Trophoblast cell (in vitro differentiated cells and primary cell): Measurements from ENCODE around the gene SH2B3.

Source experiments
- DNase-seq, 2 donors: peaks; one replicate each; pipeline ENCODE4 v3.0.0-alpha.2; 2016
- H2AFZ ChIP-seq: 2 replicates; pipeline ENCODE4 v1.6.1; 2013; ENCODE audit warnings: low read length, moderate library complexity, mild to moderate bottlenecking; ENCODE audit not compliant: insufficient read depth, poor library complexity
- H2AK5ac ChIP-seq: 2 replicates; pipeline ENCODE4 v1.6.1; 2013; ENCODE audit warnings: mild to moderate bottlenecking, low read length
- H2BK120ac ChIP-seq: 2 replicates; pipeline ENCODE4 v1.6.1; 2013; ENCODE audit warnings: low read length, mild to moderate bottlenecking, moderate library complexity; ENCODE audit not compliant: insufficient read depth, poor library complexity
- H2BK12ac ChIP-seq: 2 replicates; pipeline ENCODE4 v1.6.1; 2013; ENCODE audit warnings: mild to moderate bottlenecking, low read length, moderate library complexity
- H2BK5ac ChIP-seq: 2 replicates; pipeline ENCODE4 v1.6.1; 2013; ENCODE audit warnings: low read length, low read depth, moderate library complexity, mild to moderate bottlenecking; ENCODE audit not compliant: poor library complexity
- H3K14ac ChIP-seq: 2 replicates; pipeline ENCODE4 v1.6.1; 2013; ENCODE audit warnings: mild to moderate bottlenecking, low read length
- H3K18ac ChIP-seq: 2 replicates; pipeline ENCODE4 v1.6.1; 2013; ENCODE audit warnings: mild to moderate bottlenecking, low read length
- H3K23ac ChIP-seq: 2 replicates; pipeline ENCODE4 v1.6.1; 2013; ENCODE audit warnings: low read length
- H3K27ac ChIP-seq: 2 replicates; pipeline ENCODE4 v1.5.1; 2013; ENCODE audit warnings: low read depth, mild to moderate bottlenecking, inconsistent platforms, low read length, moderate library complexity
- H3K27me3 ChIP-seq: 2 replicates; pipeline ENCODE4 v1.6.1; 2013; ENCODE audit warnings: inconsistent platforms, mild to moderate bottlenecking, low read length, moderate library complexity; ENCODE audit not compliant: insufficient read depth
- H3K36me3 ChIP-seq, 2 experiments: 1 replicate in 1 of 2; 2 replicates in 1 of 2; pipeline ENCODE4 v1.6.1; 2013; ENCODE audit warnings: low read length in 2 of 2, mild to moderate bottlenecking in 2 of 2, moderate library complexity in 1 of 2; ENCODE audit not compliant: insufficient read depth in 2 of 2, control insufficient read depth in 1 of 2
- H3K4ac ChIP-seq: 2 replicates; pipeline ENCODE4 v1.6.1; 2013; ENCODE audit warnings: low read depth, mild to moderate bottlenecking, low read length, moderate library complexity
- H3K4me1 ChIP-seq, 2 experiments: 1 replicate in 1 of 2; 2 replicates in 1 of 2; pipeline ENCODE4 v1.6.1; 2013; ENCODE audit warnings: low read length in 2 of 2, mild to moderate bottlenecking in 2 of 2, moderate library complexity in 1 of 2; ENCODE audit not compliant: insufficient read depth in 2 of 2, control insufficient read depth in 1 of 2
- H3K4me2 ChIP-seq: 2 replicates; pipeline ENCODE4 v1.6.1; 2013; ENCODE audit warnings: inconsistent platforms, mild to moderate bottlenecking, low read length, moderate library complexity
- H3K4me3 ChIP-seq: 2 replicates; pipeline ENCODE4 v1.5.1; 2013; ENCODE audit warnings: mild to moderate bottlenecking, low read depth, low read length, inconsistent platforms
- H3K79me1 ChIP-seq: one replicate; pipeline ENCODE4 v1.6.1; 2013; ENCODE audit warnings: low read length
- H3K79me2 ChIP-seq: 2 replicates; pipeline ENCODE4 v1.6.1; 2013; ENCODE audit warnings: low read length, mild to moderate bottlenecking; ENCODE audit not compliant: control insufficient read depth, insufficient read depth, poor library complexity
- H3K9ac ChIP-seq: 2 replicates; pipeline ENCODE4 v1.6.1; 2013; ENCODE audit warnings: mild to moderate bottlenecking, low read length
- H3K9me3 ChIP-seq: 2 replicates; pipeline ENCODE4 v1.6.1; 2013; ENCODE audit warnings: low read depth, mild to moderate bottlenecking, control low read depth, inconsistent platforms, low read length; ENCODE audit not compliant: insufficient read depth
- H4K12ac ChIP-seq: 2 replicates; pipeline ENCODE4 v1.6.1; 2013; ENCODE audit warnings: low read depth, mild to moderate bottlenecking, low read length, moderate library complexity
- H4K8ac ChIP-seq: 2 replicates; pipeline ENCODE4 v1.6.1; 2013; ENCODE audit warnings: low read depth, mild to moderate bottlenecking, low read length, moderate library complexity
- H4K91ac ChIP-seq: one replicate; pipeline ENCODE4 v1.6.1; 2013; ENCODE audit warnings: low read depth, mild to moderate bottlenecking, low read length, moderate library complexity
- WGBS: extraction: QIAGEN DNeasy Blood & Tissue Kit; methylation state at CpG from one replicate; pipeline ENCODE4 v1.1.7; 2013; ENCODE audit warnings: missing lambda C conversion rate; ENCODE audit not compliant: insufficient read length, insufficient coverage; ENCODE audit errors: extremely low coverage; 5-methylcytosine and 5-hydroxymethylcytosine counted together

SH2B3 gene

GRCh38 chr12:111379942-111380554 is 25.7 kb upstream of the SH2B3 start:
- Histone ChIP-seq H2BK5ac (no peak overlapping the region), H3K4me2 (no peak overlapping the region), H3K27me3 (peaks cover 4% of the 10 kb centered on the region), H3K9ac (no peak overlapping the region), H3K14ac (no peak overlapping the region), H3K4ac (no peak overlapping the region), H4K8ac (no peak overlapping the region), H3K79me1 (no peaks in the 10 kb centered on the region), H3K79me2 (no peaks in the 10 kb centered on the region), H3K9me3 (peaks cover 4% of the 10 kb centered on the region), H4K12ac (no peak overlapping the region), H2AFZ (no peak overlapping the region), H2BK120ac (no peak overlapping the region), H2AK5ac (no peak overlapping the region), H3K4me3 (no peak overlapping the region), H3K23ac (no peak overlapping the region), H3K27ac (no peak overlapping the region), H3K4me1 (no peaks in the 10 kb centered on the region), H4K91ac (no peak overlapping the region), H2BK12ac (no peak overlapping the region), H3K36me3 (no peaks in the 10 kb centered on the region), H3K18ac (no peak overlapping the region)
- DNase-seq: no peak
- WGBS: no CpG with 5 or more reads among the region's 6 CpGs

GRCh38 chr12:111384596-111384995 is 21.1 kb upstream of the SH2B3 start:
- H3K23ac ChIP-seq: no peak overlapping the region
- H3K4me2 ChIP-seq: no peak overlapping the region
- H2BK120ac ChIP-seq: no peak overlapping the region
- no peak overlapping the region for H3K4ac ChIP-seq
- H2BK5ac ChIP-seq: no peak overlapping the region
- no peak overlapping the region for H2AK5ac ChIP-seq
- no peaks in the 10 kb centered on the region for H3K4me1 ChIP-seq
- no peak overlapping the region for H3K27ac ChIP-seq
- H3K4me3 ChIP-seq: no peak overlapping the region
- no peak overlapping the region for H3K18ac ChIP-seq
- no peaks in the 10 kb centered on the region for H3K79me1 ChIP-seq
- H4K8ac ChIP-seq: no peak overlapping the region
- WGBS: no CpG with 5 or more reads among the region's 5 CpGs
- H3K9me3 ChIP-seq: peaks cover 4% of the 10 kb centered on the region
- no peak overlapping the region for H3K14ac ChIP-seq
- H3K79me2 ChIP-seq: no peaks in the 10 kb centered on the region
- H2BK12ac ChIP-seq: no peak overlapping the region
- DNase-seq: no peak
- H4K91ac ChIP-seq: no peak overlapping the region
- H3K9ac ChIP-seq: no peak overlapping the region
- peaks cover 4% of the 10 kb centered on the region for H3K27me3 ChIP-seq
- no peaks in the 10 kb centered on the region for H3K36me3 ChIP-seq
- H2AFZ ChIP-seq: no peak overlapping the region
- H4K12ac ChIP-seq: no peak overlapping the region

- Histone ChIP-seq H2AK5ac (no peak overlapping the region), H3K4me1 (no peaks in the 10 kb centered on the region), H3K9ac (no peak overlapping the region), H4K8ac (no peak overlapping the region), H3K79me2 (no peaks in the 10 kb centered on the region), H2AFZ (no peak overlapping the region), H2BK12ac (no peak overlapping the region), H2BK120ac (no peak overlapping the region), H3K9me3 (no peaks in the 10 kb centered on the region), H3K4ac (no peak overlapping the region), H2BK5ac (no peak overlapping the region), H3K23ac (no peak overlapping the region), H3K27ac (no peak overlapping the region), H4K91ac (no peak overlapping the region), H3K79me1 (no peaks in the 10 kb centered on the region), H3K27me3 (no peaks in the 10 kb centered on the region), H3K18ac (no peak overlapping the region), H3K14ac (no peak overlapping the region), H3K4me2 (no peak overlapping the region), H3K36me3 (no peaks in the 10 kb centered on the region), H3K4me3 (no peak overlapping the region), H4K12ac (no peak overlapping the region)
- no CpG with 5 or more reads among the region's 3 CpGs for WGBS
- DNase-seq: no peak
Measured at GRCh38 chr12:111386885-111387284, 18.8 kb upstream of the SH2B3 start.

GRCh38 chr12:111387747-111388323 is 17.9 kb upstream of the SH2B3 start:
- H3K4me1 ChIP-seq: no peaks in the 10 kb centered on the region
- H3K9me3 ChIP-seq: no peaks in the 10 kb centered on the region
- H3K79me2 ChIP-seq: no peaks in the 10 kb centered on the region

More at GRCh38 chr12:111387747-111388323, 17.9 kb upstream of the SH2B3 start:
- Histone ChIP-seq H2BK12ac (no peak overlapping the region), H3K23ac (peak overlapping the region; percentile 6), H2AK5ac (no peak overlapping the region), H3K9ac (no peak overlapping the region), H3K27me3 (no peaks in the 10 kb centered on the region), H3K36me3 (no peaks in the 10 kb centered on the region), H3K4me2 (no peak overlapping the region), H2BK5ac (no peak overlapping the region), H3K4ac (no peak overlapping the region), H4K8ac (no peak overlapping the region), H4K12ac (no peak overlapping the region), H3K27ac (no peak overlapping the region), H3K4me3 (no peak overlapping the region), H3K18ac (no peak overlapping the region), H2AFZ (no peak overlapping the region), H4K91ac (no peak overlapping the region), H2BK120ac (no peak overlapping the region), H3K79me1 (no peaks in the 10 kb centered on the region), H3K14ac (no peak overlapping the region)
- no peak for DNase-seq
- no CpG with 5 or more reads among the region's 9 CpGs for WGBS
